22Rv1 (cell line): ENCODE data around the gene CALML3.

Source experiments
- CTCF ChIP-seq: fragments of 450-650 bp; IDR thresholded peaks from 2 replicates; pipeline ENCODE4 v1.5.1; 2017; ENCODE audit warnings: mild to moderate bottlenecking
- ZFX ChIP-seq: fragments of 450-650 bp; IDR thresholded peaks from 2 replicates; pipeline ENCODE4 v1.6.1; 2017; ENCODE audit warnings: antibody characterized with exemption, borderline replicate concordance

- TF ChIP-seq CTCF (no peak), ZFX (no peak)
These were observed 47.1 kb downstream of the CALML3 start for GRCh38 chr10:5571826-5572225.
